Activated CD8-positive, alpha-beta memory T cell treated with anti-CD3 and anti-CD28 coated beads for 1 hour (primary cell): ENCODE data around the gene TRIM2.
"Not testable (repeated sequence)": the region's sequence is repeated elsewhere in the genome, so short reads cannot be mapped to it uniquely, and the experiment has no call there.

Experiments used
- DNase-seq, 2 donors: peaks; one replicate each; pipeline ENCODE4 v3.0.0-alpha.2; 2020; ENCODE audit warnings: low read depth in 1 of 2; ENCODE audit errors: extremely low read depth in 1 of 2

TRIM2 gene

GRCh38 chr4:153204247-153204671, at the start of gene TRIM2:
TRIM2 (plus strand) TSS chr4:153204443; CDS start chr4:153204531, 88 bp downstream.
- no peak for DNase-seq

GRCh38 chr4:153155686-153156085, 48.6 kb upstream of the TRIM2 start:
- DNase-seq = no peak

GRCh38 chr4:153156263-153156662, 48.0 kb upstream of the TRIM2 start:
- no peak for DNase-seq

GRCh38 chr4:153156721-153157120, 47.5 kb upstream of the TRIM2 start:
- DNase-seq = no peak

GRCh38 chr4:153159016-153159415, 45.2 kb upstream of the TRIM2 start:
- DNase-seq = no peak

GRCh38 chr4:153159728-153160221, 44.5 kb upstream of the TRIM2 start:
- DNase-seq = no peak

GRCh38 chr4:153160821-153161220, 43.4 kb upstream of the TRIM2 start:
- no peak for DNase-seq

- no peak for DNase-seq
These were observed 42.8 kb upstream of the TRIM2 start for GRCh38 chr4:153161226-153161963.

- not testable (repeated sequence) for DNase-seq
These were observed 39.0 kb upstream of the TRIM2 start for GRCh38 chr4:153165236-153165635.

- no peak for DNase-seq
These were observed 37.3 kb upstream of the TRIM2 start for GRCh38 chr4:153166716-153167501.

GRCh38 chr4:153169776-153170175, 34.5 kb upstream of the TRIM2 start:
- DNase-seq = no peak

- DNase-seq = no peak
These were observed 33.8 kb upstream of the TRIM2 start for GRCh38 chr4:153170407-153170806.

GRCh38 chr4:153174821-153175567, 29.2 kb upstream of the TRIM2 start:
- no peak for DNase-seq

GRCh38 chr4:153176938-153177337, 27.3 kb upstream of the TRIM2 start:
- no peak for DNase-seq

- DNase-seq = no peak
These were observed 26.4 kb upstream of the TRIM2 start for GRCh38 chr4:153177841-153178240.

- no peak for DNase-seq
These were observed 25.1 kb upstream of the TRIM2 start for GRCh38 chr4:153179100-153179499.

GRCh38 chr4:153181293-153181692, 22.9 kb upstream of the TRIM2 start:
- no peak for DNase-seq

GRCh38 chr4:153181700-153182099, 22.5 kb upstream of the TRIM2 start:
- DNase-seq = no peak

GRCh38 chr4:153183146-153183545, 21.1 kb upstream of the TRIM2 start:
- DNase-seq = no peak

GRCh38 chr4:153185331-153185852, 18.9 kb upstream of the TRIM2 start:
- no peak for DNase-seq
